Endodermal cell (in vitro differentiated cells): Measurements from ENCODE around the gene TXNDC11. TPM values are rescaled to one million over a fixed set of nuclear protein-coding genes. Genes with fewer than 3 reads are reported as not detected.

ENCODE experiments used
- DNase-seq: peaks from one replicate; pipeline ENCODE4 v3.0.0-alpha.2; 2017
- H3K27ac ChIP-seq: 2 replicates; pipeline ENCODE4 v1.5.1; 2013; ENCODE audit warnings: mild to moderate bottlenecking, low read depth, low read length, moderate library complexity
- H3K27me3 ChIP-seq: 2 replicates; pipeline ENCODE4 v1.6.1; 2013; ENCODE audit warnings: mild to moderate bottlenecking, low read length, moderate library complexity; ENCODE audit not compliant: insufficient read depth, control insufficient read depth, poor library complexity, severe bottlenecking
- H3K36me3 ChIP-seq: 2 replicates; pipeline ENCODE4 v1.7.0; 2013; ENCODE audit warnings: mild to moderate bottlenecking, low read length, moderate library complexity; ENCODE audit not compliant: control insufficient read depth, insufficient read depth
- H3K4me1 ChIP-seq: one replicate; pipeline ENCODE4 v1.7.0; 2013; ENCODE audit warnings: low read length; ENCODE audit not compliant: control insufficient read depth, insufficient read depth
- H3K4me3 ChIP-seq: 2 replicates; pipeline ENCODE4 v1.5.1; 2013; ENCODE audit warnings: mild to moderate bottlenecking, low read length, moderate library complexity
- H3K9ac ChIP-seq: 2 replicates; pipeline ENCODE4 v1.6.1; 2013; ENCODE audit warnings: mild to moderate bottlenecking, low read length, moderate library complexity; ENCODE audit not compliant: poor library complexity, severe bottlenecking; ENCODE audit errors: extremely low read depth
- H3K9me3 ChIP-seq: 2 replicates; pipeline ENCODE4 v1.6.1; 2013; ENCODE audit warnings: mild to moderate bottlenecking, low read length, moderate library complexity; ENCODE audit not compliant: control insufficient read depth
- H3K27ac Mint-ChIP-seq: 2 replicates; pipeline ENCODE4 v1.8.0; 2020; ENCODE audit warnings: mixed read lengths
- H3K27me3 Mint-ChIP-seq: 2 replicates; pipeline ENCODE4 v1.8.0; 2021; ENCODE audit warnings: mild to moderate bottlenecking, mixed read lengths; ENCODE audit not compliant: insufficient read depth
- H3K36me3 Mint-ChIP-seq: 2 replicates; pipeline ENCODE4 v1.8.0; 2020; ENCODE audit warnings: low read depth, mixed read lengths
- H3K4me1 Mint-ChIP-seq: 2 replicates; pipeline ENCODE4 v1.8.0; 2020; ENCODE audit warnings: mixed read lengths
- H3K4me3 Mint-ChIP-seq: 2 replicates; pipeline ENCODE4 v1.8.0; 2020; ENCODE audit warnings: mild to moderate bottlenecking, moderate library complexity, mixed read lengths
- H3K9me3 Mint-ChIP-seq: 2 replicates; pipeline ENCODE4 v1.8.0; 2020; ENCODE audit warnings: mild to moderate bottlenecking, mixed read lengths
- WGBS, 2 experiments: methylation state at CpG; one replicate each; pipeline versions ENCODE4 v1.1.5 to v1.1.7; 2013; ENCODE audit warnings: missing lambda C conversion rate in 2 of 2, mixed read lengths in 1 of 2; ENCODE audit not compliant: insufficient coverage in 1 of 2, insufficient read length in 1 of 2; 5-methylcytosine and 5-hydroxymethylcytosine counted together
- total RNA-seq, 2 donors: library from RNA; stranded (reverse); fragmentation: NEBNext Ultra II Directional in 1 of 2; extraction: Animal tissue kit (Norgen Biotek cat#: 25700) in 1 of 2; gene quantifications; 2 replicates in 1 of 2; 3 replicates in 1 of 2; pipeline ENCODE4 v1.2.1, GENCODE V29; 2021
- TF ChIP-seq, protein P1 (sequence below): fragments of 200-600 bp; sonication (generic); conservative IDR thresholded peaks from 2 replicates; pipeline ENCODE4 v1.5.0; 2021; ENCODE audit warnings: antibody characterized with exemption, mild to moderate bottlenecking

TXNDC11 gene
- total RNA-seq, 2 donors from 2014 or later = 16.4 to 20.8 TPM

DNA sequence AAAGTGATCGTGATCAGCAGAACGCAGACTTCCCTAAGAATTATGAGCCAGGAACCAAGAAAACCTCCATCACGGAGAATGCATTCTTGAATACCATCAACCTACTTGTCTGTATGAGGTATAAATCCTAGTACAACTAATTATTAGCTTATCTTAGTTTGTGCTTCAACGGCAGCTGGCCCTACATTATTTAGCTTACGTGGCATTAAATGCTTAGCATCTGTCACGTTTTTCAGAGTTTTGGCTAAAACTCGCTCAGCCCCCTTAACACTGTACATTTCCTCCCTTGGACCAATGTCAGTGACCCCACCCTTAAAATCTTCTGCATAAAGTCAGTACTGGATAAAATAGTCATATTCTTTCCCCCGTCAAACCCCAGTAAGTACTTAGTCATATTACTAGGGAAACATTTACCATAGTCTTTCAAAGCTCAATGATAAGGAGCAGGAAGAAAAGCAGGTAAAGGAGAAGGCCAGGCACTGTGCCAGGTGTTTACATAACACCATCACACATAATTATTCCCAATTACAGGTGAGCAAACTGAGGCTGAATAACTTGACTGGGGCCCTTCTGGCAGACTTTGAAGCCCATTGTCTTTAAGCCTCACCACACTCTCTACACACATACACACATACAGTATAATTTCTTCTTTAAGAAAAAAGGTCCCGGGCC lies 16.6 kb upstream of the TXNDC11 start:
- peaks cover 77% of the 10 kb centered on the region for H3K36me3 ChIP-seq
- no peaks in the 10 kb centered on the region for H3K9me3 ChIP-seq
- H3K9ac ChIP-seq = no peak overlapping the region
- no peaks in the 10 kb centered on the region for H3K27me3 ChIP-seq
- Mint-ChIP-seq H3K4me3 (no peak overlapping the region), H3K9me3 (no peaks in the 10 kb centered on the region), H3K4me1 (no peaks in the 10 kb centered on the region), H3K27ac (no peak overlapping the region), H3K36me3 (peaks cover 66% of the 10 kb centered on the region), H3K27me3 (no peaks in the 10 kb centered on the region)
- TF ChIP-seq, protein P1, sequence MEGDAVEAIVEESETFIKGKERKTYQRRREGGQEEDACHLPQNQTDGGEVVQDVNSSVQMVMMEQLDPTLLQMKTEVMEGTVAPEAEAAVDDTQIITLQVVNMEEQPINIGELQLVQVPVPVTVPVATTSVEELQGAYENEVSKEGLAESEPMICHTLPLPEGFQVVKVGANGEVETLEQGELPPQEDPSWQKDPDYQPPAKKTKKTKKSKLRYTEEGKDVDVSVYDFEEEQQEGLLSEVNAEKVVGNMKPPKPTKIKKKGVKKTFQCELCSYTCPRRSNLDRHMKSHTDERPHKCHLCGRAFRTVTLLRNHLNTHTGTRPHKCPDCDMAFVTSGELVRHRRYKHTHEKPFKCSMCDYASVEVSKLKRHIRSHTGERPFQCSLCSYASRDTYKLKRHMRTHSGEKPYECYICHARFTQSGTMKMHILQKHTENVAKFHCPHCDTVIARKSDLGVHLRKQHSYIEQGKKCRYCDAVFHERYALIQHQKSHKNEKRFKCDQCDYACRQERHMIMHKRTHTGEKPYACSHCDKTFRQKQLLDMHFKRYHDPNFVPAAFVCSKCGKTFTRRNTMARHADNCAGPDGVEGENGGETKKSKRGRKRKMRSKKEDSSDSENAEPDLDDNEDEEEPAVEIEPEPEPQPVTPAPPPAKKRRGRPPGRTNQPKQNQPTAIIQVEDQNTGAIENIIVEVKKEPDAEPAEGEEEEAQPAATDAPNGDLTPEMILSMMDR = no peak
- DNase-seq = no peak
- no peaks in the 10 kb centered on the region for H3K4me1 ChIP-seq
- H3K4me3 ChIP-seq = no peak overlapping the region
- 93 to 95% methylated on average over 3 to 9 of the region's 9 CpGs for WGBS, 2 experiments
- H3K27ac ChIP-seq = no peak overlapping the region

DNA sequence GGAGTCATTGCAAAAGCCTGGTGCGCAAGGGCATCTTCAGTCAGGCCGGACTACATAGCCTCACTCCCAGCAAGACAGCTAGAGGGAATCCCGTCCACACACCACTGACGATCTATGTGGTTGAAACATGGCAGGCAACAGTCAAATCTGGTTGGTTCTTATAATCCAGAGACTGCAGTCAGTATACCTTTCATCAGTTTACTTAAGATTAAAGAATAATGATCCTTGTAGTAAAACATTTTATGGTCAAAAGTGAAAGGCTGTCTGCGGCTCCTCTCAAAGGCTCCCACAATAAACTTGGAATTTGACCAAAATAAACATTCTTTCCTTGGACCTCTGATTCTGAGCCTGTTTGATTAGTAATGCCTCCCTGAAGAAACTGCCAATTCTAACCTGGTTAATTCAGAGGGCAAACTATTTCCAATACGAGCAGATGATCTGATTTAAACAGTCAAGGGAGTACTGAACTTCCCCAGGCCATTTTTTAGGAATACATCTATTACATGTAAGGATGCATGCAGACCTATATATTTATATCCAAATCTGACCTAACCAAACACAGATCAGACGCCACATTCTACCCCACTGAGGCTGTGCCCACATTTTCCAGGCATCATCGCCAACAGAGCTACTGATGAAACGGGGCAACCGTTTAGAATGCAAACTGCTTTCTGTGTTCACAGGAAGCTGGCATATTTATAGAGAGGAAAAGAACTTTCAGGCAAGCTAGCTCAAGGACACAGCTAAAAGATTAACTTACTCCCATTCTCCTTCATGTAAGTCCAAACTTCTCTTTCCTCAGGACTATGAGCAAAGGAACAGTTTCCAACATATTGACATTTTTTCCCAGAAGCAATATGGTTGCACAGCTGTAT lies 15.3 kb upstream of the TXNDC11 start:
- H3K27me3 ChIP-seq = no peaks in the 10 kb centered on the region
- peaks cover 78% of the 10 kb centered on the region for H3K36me3 ChIP-seq
- no peak overlapping the region for H3K4me3 ChIP-seq
- H3K9ac ChIP-seq = no peak overlapping the region
- 93 to 97% methylated on average over 8 to 10 of the region's 10 CpGs for WGBS, 2 experiments
- TF ChIP-seq, protein P1 = no peak
- Mint-ChIP-seq H3K9me3 (no peaks in the 10 kb centered on the region), H3K27me3 (no peaks in the 10 kb centered on the region), H3K36me3 (peaks cover 64% of the 10 kb centered on the region), H3K27ac (no peak overlapping the region), H3K4me3 (no peak overlapping the region), H3K4me1 (no peaks in the 10 kb centered on the region)
- H3K27ac ChIP-seq = no peak overlapping the region
- DNase-seq = no peak
- no peaks in the 10 kb centered on the region for H3K9me3 ChIP-seq
- H3K4me1 ChIP-seq = no peaks in the 10 kb centered on the region

DNA sequence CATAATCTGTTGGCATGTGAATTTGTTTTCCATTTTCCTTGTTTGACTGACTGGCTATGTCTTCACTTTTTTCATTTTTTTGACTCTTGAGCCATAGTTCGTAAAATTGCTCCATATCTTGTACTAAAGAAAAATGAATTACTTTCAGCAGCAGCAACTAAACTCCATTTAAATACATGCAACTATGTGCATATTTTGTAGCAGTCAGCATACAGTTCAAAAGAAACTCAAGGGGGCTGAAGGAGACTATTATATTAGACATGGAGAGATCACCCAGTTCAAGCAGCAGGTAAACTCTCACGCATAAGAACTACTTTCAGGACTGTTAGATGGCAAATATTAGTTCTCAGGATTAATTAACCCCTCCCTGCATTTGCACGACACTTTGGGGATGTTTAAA lies 13.6 kb upstream of the TXNDC11 start:
- H3K4me1 ChIP-seq = no peaks in the 10 kb centered on the region
- DNase-seq = no peak
- Mint-ChIP-seq H3K9me3 (no peaks in the 10 kb centered on the region), H3K4me1 (no peaks in the 10 kb centered on the region), H3K4me3 (no peak overlapping the region), H3K27me3 (no peaks in the 10 kb centered on the region), H3K27ac (no peak overlapping the region), H3K36me3 (peaks cover 59% of the 10 kb centered on the region)
- WGBS, 2 experiments = 97 to 100% methylated on average over 2 to 3 of the region's 3 CpGs
- no peak overlapping the region for H3K4me3 ChIP-seq
- no peak overlapping the region for H3K9ac ChIP-seq
- TF ChIP-seq, protein P1 = no peak
- H3K27me3 ChIP-seq = no peaks in the 10 kb centered on the region
- H3K27ac ChIP-seq = no peak overlapping the region
- H3K36me3 ChIP-seq = peaks cover 77% of the 10 kb centered on the region
- H3K9me3 ChIP-seq = no peaks in the 10 kb centered on the region
